ENCODE measurements around the gene HSD11B2. TPM values are rescaled to one million over a fixed set of nuclear protein-coding genes. Genes with fewer than 3 reads are reported as not detected.

Gene HSD11B2
- total RNA-seq, 3 donors from 2014 or later (not counting 1 experiment from before 2014, with no cell fraction given): not detected

DNA sequence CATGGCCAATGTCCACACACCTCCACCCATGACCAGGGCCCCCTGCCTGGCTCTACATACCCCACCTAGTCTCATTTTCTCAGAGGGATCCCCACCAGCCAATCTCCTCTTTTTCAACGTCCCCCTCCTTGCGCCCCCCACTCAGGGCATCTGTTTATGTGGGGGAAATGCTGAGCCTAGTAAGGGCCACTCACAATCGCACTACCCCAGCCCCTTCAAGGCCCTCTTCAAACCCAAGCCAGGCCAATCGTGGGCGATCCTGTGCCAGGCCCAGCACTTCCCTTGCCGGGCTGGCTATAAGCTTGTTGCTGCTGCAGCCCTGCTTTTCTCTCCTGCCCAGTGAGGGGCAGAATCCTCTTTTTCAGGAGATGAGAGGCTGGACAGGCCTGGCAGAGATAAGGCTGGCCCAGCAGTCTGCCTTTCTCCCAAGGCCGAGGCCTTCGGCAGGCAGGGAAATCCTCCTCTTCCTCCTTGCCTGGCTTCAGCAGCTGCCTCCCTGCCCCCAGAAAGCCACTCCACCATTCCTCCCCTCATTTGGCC lies 16.1 kb downstream of the HSD11B2 start:
- TF ChIP-seq CTCF (IDR thresholded peaks at IDR 0.05): no peak
- DNase-seq: no peak
- Mint-ChIP-seq H3K27ac (peak overlapping the region in 1 of 2 donors; percentile 40), H3K27me3 (ENCODE audit: low read depth in 2 of 2) (no peaks in the 10 kb centered on the region), H3K4me1 (peaks cover 24 to 55% of the 10 kb centered on the region in 2 donors), H3K36me3 (no peaks in the 10 kb centered on the region), H3K9me3 (no peaks in the 10 kb centered on the region), H3K4me3 (no peak overlapping the region)
- intact Hi-C loops (cut with micrococcal nuclease): no loop called here
- Histone ChIP-seq H3K27ac (ENCODE audit: low read length) (no peak overlapping the region), H3K9me3 (ENCODE audit: control insufficient read depth, insufficient read depth, low read length) (no peaks in the 10 kb centered on the region), H3K4me1 (ENCODE audit: control insufficient read depth, insufficient read depth, low read length) (no peaks in the 10 kb centered on the region), H3K36me3 (ENCODE audit: control insufficient read depth, insufficient read depth, low read length) (peaks cover 55% of the 10 kb centered on the region), H3K27me3 (ENCODE audit: control insufficient read depth, insufficient read depth, low read length) (no peaks in the 10 kb centered on the region), H3K4me3 (ENCODE audit: low read length) (no peak overlapping the region)
- no peak for ATAC-seq
- WGBS (ENCODE audit: insufficient coverage): 100% methylated on average over 7 of the region's 8 CpGs

DNA sequence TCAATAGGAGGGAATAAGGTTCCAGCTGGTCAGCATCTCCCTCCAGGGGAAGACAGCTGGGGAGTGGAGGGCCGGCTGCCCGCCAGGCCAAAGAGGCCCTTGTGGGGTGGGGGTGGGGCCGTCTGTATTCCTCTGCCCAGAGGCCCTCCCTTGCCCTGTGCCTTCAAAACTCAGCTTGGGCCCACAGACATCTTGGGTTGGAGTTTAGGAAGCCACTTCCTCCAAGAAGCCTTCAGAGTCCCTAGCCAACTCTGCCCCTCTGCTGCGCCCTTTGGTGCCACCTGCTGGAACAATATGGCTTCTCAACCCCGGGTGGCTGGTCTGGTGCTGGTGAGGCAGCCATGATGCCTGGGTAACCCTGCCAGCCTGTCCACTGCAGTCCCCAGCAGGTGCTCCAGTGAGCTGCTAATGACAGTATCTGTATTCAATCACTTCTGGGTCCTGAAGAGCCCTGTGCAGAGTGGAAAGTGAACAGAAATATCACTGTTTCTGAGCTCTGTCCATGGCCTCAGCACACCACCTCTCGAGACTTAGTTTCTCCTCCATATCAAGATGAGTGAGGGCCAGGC lies 16.7 kb downstream of the HSD11B2 start:
- Mint-ChIP-seq H3K27me3 (ENCODE audit: low read depth in 2 of 2) (no peaks in the 10 kb centered on the region), H3K4me3 (no peak overlapping the region), H3K27ac (no peak overlapping the region), H3K9me3 (no peaks in the 10 kb centered on the region), H3K4me1 (peaks cover 24 to 56% of the 10 kb centered on the region in 2 donors), H3K36me3 (no peaks in the 10 kb centered on the region)
- peak; percentile 29 for TF ChIP-seq CTCF (IDR thresholded peaks at IDR 0.05)
- WGBS (ENCODE audit: insufficient coverage): 84% methylated on average over 6 of the region's 6 CpGs
- DNase-seq (peak in 1 of 2 donors; percentile 65), ATAC-seq (peak; percentile 48 to 67 (median 57))
- no peaks in the 10 kb centered on the region for H3K27me3 ChIP-seq (ENCODE audit: control insufficient read depth, insufficient read depth, low read length)
- H3K4me1 ChIP-seq (ENCODE audit: control insufficient read depth, insufficient read depth, low read length): no peaks in the 10 kb centered on the region
- intact Hi-C loops (cut with micrococcal nuclease): no loop called here
- H3K27ac ChIP-seq (ENCODE audit: low read length): no peak overlapping the region
- peaks cover 57% of the 10 kb centered on the region for H3K36me3 ChIP-seq (ENCODE audit: control insufficient read depth, insufficient read depth, low read length)
- no peaks in the 10 kb centered on the region for H3K9me3 ChIP-seq (ENCODE audit: control insufficient read depth, insufficient read depth, low read length)
- H3K4me3 ChIP-seq (ENCODE audit: low read length): no peak overlapping the region

GRCh38 chr16:67448580-67448979 lies 17.7 kb downstream of the HSD11B2 start:
- no peak overlapping the region for H3K27ac ChIP-seq (ENCODE audit: low read length)
- no peaks in the 10 kb centered on the region for H3K36me3 Mint-ChIP-seq
- H3K27me3 Mint-ChIP-seq (ENCODE audit: low read depth in 2 of 2): no peaks in the 10 kb centered on the region

More at GRCh38 chr16:67448580-67448979, 17.7 kb downstream of the HSD11B2 start:
- DNase-seq: no peak
- Mint-ChIP-seq H3K4me3 (no peak overlapping the region), H3K9me3 (no peaks in the 10 kb centered on the region), H3K4me1 (peaks cover 24 to 61% of the 10 kb centered on the region in 2 donors), H3K27ac (no peak overlapping the region)
- Histone ChIP-seq H3K4me1 (ENCODE audit: control insufficient read depth, insufficient read depth, low read length) (no peaks in the 10 kb centered on the region), H3K36me3 (ENCODE audit: control insufficient read depth, insufficient read depth, low read length) (peaks cover 56% of the 10 kb centered on the region), H3K27me3 (ENCODE audit: control insufficient read depth, insufficient read depth, low read length) (no peaks in the 10 kb centered on the region), H3K4me3 (ENCODE audit: low read length) (no peak overlapping the region), H3K9me3 (ENCODE audit: control insufficient read depth, insufficient read depth, low read length) (no peaks in the 10 kb centered on the region)
- TF ChIP-seq CTCF (IDR thresholded peaks at IDR 0.05): no peak
- intact Hi-C loops (cut with micrococcal nuclease): no loop called here
- 96% methylated on average over 5 of the region's 5 CpGs for WGBS (ENCODE audit: insufficient coverage)
- ATAC-seq: no peak

All from natural killer cell (primary cell).